ENCODE results near the gene KIF12.
A peak's percentile ranks its signal among the peaks of the same experiment; 100 is the strongest.
"Not testable (repeated sequence)": the region's sequence is repeated elsewhere in the genome, so short reads cannot be mapped to it uniquely, and the experiment has no call there.

The KIF12 gene

GRCh38 chr9:114083666-114084065 lies 15.4 kb downstream of the KIF12 start:
- DNase-seq, result no peak

- DNase-seq, result not testable (repeated sequence)
Observed at GRCh38 chr9:114082763-114083412, 16.2 kb downstream of the KIF12 start.

DNA sequence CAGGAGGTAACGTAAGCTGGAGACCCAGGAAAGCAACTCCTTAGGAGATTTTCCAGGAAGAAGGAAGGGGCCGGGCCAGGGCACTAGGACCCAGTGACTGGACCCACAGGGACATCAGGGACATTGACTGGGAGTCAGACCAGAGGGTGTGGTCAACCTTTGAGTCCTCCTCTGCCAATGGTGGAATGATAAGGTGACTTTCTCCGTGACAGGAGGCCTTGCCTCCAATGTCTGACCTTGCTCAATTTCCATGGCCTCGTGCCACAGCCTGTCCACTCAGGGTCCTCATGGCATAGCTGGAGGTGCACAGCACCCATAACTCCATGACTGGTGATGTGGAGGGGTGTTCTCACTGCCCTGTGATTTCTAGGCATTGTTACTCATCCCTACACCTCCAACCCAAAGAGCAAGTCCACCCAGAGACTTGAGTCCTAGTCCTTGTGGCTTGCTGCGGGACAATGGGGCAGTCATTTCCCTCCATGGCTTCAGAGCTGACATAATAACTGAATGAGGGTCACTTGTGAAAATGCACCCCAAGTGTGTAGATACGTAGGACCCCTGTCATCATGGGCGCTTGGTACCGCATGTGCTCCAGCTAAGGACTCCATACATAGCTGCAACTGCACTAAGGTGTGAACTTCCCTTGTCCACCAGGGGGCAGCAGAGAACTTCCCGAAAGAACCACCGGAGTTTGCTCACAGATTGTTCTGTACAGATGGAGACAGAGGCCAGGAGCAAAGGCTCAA lies 16.9 kb downstream of the KIF12 start:
- peak; percentile 40 to 75 (median 64) for DNase-seq

- no peak for DNase-seq
Observed at GRCh38 chr9:114081441-114082016, 17.6 kb downstream of the KIF12 start.

GRCh38 chr9:114080773-114081440 lies 18.2 kb downstream of the KIF12 start:
- no peak for DNase-seq

- no peak for DNase-seq
Observed at GRCh38 chr9:114080195-114080772, 18.8 kb downstream of the KIF12 start.

DNA sequence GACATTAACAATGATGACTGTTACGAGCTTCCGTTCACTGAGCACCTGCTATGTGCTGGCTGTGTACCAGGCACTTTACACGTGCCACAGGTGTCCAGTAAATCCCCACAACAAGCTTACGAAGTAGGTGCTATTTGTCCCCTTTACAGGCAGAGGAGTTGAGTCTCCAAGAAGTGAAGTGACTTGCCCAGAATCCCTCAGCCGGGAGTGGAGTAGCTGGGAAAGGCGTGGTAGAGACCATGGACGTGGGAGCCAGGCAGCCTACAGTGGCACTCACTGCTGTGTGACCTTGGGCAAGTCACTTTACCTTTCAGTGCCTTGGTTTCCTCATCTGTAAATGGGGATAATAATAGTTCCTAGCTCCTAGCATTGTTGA lies 20.3 kb downstream of the KIF12 start:
- no peak for DNase-seq

DNA sequence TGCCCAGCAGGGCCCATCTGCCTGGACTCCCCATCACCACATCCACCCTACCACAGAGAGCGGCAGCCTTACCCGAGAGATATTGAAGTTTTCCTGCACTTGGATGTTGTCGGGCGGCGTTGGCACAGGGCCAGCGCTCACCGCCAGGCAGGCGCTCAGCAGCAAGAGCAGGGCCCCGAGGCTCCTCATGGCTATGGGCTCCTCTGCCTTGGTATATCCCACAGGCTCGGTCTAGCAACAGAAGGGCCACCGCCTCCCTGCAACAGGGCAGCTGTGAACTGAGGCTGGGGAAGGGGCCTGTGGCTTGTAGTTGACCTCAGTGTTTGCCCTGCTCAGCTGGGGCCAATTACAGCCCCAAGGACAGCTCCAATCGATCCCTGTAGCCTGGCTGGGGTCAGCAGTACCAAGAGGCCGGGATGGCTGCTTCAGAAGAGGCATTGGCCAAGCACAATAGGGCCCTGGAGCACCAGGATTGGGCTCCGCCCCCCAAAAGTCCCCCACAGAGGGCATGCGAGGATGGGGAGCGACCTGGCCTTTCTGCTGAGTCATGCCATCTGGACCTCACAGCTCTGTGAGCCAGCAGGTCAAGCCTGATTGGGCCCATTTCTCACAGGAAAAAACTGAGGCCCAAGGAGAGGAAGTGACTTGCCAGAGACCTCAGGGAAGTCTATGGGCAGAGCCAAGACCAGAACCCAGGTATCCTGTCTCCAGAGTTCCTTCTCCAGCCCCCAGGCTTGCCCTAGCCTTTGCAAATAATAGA lies 20.9 kb downstream of the KIF12 start, which contains the start of gene AMBP:
Gene AMBP, minus strand, starts transcription at position 280 of the 760 bp plus-strand sequence. Its CDS starts 91 bp downstream, at position 189.
- no peak for DNase-seq

DNA sequence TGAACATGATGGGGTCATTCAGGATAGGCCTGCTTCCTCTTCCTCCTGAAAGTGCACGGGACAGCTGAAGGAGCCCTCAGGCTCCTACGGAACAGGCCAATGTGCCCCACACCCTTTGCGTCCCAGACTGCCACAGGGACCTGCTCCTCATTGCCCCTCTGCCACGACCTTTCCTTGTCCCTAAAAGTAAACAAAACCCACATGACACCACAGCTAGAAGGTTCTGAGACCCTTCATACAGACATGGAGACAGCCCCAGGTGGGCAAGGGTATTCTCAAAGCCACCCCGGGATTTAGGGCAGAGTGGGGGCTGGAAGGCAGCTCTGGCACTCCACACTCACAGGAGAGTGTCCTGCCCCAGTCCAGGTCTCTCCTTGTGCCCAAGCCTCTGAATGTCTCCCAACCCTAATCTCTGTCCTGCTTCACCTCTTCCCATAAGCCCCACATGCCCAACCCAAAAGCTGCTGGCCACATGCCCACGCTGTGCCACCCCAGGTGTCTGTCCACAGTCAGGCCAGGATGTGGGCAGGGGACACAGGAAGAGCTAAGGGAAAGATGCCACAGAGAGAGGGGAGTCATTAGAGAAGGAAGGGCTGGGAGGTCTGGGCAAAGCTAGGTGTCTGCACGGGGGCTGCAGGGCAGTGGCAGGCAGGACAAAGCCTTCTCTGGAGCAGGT lies 21.8 kb downstream of the KIF12 start:
- DNase-seq, result no peak

- DNase-seq, result no peak
Observed at GRCh38 chr9:114076237-114077161, 22.6 kb downstream of the KIF12 start.

DNA sequence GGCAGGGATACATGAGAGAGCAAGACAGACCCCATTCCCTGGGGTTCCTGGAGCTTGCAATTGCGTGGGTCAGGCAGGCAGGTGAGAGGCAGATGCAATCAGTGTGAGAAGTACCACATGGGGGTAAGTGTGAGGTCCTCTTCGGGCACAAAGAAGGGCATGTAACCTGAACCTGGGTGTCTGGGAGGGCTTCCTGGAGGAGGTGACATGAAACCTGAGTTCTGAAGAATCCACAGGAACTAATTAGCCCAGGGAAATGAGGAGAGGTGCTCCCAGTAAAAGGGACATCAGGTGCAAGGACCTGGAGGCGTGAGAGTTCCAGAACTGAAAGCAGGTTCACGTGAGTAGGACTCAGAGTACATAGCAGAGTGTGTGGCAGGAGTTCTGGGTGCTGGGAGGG lies 23.5 kb downstream of the KIF12 start:
- no peak for DNase-seq

DNA sequence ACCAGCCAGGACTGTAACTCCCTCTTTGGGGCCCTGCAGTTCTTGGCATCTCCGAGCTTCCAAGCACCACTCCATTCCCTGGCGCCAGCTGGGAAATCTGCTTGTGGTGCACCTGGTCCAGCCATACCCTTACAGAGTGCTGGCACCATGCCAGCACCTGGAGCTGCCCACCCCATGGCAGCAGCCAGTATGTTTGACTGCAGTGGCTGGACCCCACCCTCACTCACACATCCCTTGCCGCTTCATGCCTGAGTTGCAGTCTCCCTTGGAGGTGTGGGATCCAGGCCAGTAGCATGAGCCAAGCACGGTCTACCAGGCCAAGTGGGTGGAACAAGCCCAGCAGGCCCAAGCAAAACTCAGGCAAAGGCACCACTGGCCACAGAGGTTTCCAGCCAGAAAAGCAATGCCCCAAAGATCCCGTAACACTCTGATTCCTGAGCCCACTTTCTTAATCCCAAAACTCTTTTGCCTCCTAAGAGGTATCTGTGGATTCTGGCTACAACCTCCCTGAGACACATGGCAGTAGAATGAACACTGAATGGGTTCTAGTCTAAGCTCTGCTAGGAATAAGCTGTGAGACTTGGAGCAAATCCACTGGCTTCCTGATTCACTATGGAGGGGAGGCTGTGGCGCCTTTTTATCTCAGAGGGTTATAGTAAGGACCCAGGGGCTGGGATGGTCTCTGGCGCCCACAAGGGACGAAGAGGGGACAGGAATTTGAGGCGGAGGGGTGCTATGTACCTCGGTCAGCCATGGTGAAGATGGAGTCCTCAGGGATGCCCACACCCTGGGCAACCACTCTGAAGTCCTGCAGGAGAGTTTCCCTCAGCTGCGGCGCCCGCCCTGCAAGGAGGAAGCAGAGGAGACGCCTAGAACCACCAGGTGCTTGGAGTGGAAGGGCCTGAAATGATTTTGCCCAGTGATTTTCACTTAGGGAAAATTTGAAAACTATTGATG lies 26.6 kb downstream of the KIF12 start:
- no peak for DNase-seq

DNA sequence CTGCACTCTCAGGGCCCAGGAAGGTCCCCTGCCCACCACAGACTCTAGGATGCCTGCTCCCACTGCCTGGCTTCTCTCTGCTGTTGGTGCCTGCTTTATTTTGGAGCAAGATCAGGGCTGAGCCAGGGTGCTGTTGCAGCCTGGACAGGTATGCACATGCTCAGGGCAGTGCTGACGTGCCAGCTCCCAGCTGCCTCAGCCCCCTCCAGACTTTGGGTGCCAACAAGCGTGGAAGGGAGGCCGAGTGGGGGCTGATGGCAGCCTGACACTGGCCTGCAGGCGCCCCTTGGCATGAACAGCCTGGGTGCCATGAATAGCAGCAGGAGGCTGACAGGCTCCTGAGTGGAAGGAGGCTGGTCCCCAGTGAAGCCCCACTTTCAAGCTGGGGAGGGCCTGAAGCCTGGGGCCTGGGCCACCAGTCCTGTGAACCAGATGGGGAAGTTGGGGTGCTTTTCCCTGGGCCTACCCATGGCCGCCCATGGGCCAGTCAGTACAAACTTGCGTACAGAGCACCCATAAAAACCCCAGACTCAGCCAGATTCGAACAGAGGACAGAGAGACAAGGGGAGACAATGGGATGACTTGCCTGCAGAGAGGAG lies 27.8 kb downstream of the KIF12 start:
- DNase-seq, result no peak

DNA sequence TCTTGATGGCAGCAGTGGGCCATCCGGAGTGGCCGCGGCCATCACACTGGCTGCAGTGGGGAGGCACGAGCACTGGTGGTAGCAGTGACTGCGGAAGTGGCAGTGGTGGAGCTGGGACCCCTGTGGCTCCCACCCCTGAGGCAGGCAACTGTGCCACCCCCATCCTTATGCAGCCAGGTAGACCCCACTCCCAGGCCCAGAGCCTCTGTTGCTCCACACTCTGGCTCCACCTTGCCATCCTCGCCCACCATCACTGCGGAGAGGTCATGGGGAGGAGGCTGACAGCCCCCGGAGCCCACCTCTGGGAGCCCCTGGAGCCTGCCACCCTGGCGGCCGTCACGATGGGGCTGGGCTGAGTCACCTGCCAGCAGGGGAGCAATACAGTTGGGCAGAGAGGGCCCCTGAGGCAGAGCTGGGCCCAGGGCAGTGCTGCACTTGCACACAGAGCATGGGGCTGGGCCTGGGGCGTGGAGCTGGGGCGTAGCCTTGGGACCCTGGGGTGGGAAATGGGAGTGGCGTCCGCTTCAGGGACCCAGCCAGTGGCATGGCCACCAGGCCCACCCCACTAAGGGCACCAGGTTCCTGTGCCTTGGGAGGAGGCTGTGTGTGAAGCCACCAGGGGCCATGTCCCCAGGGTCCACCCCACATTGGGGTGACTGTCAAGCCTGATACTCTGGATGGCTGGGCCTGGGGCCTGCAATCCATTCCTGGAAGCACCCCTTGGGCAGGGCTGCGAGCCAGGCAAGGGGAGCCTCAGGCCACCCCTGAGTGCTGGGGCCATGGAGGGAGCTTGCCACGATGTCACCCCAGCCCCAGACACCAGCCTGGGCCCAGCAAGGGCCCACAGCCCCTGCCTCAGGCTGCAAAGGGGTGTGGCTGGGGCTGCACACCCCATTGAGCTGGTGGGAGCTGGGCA lies 28.6 kb downstream of the KIF12 start:
- DNase-seq, result no peak

DNA sequence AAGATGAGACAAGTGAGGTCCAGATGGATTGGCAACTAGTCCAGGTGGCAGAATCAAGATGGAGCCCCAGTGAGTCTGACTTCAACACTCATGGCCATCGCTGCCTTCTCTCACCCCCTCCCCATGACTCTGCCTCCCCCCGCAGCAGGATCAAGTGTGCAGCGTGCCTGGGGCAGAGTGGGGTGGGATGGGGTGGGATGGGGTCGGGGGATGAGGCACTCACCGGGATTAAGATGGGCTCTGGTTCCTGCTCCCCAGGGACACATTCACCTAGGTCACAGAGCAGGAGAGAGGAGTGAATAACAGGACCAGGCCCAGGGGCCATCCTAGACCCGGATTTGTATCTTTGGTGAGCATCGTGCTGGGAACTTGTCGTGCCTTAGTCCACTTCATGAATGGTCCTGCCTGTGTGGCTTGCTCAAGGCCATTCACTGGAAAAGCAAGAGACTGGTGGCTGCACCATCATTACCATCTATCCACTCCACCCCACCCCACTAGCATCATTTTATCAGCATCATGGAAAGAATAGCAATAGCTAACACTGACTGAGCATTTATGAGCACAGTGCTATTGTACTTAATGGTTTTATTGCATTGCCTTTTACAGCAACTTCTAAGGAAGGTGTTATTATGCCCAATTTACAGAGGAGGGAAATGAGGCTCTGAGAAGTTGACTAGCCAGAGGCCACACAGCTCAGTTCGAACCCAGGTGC lies 29.5 kb downstream of the KIF12 start:
- DNase-seq, result no peak

GRCh38 chr9:114065304-114065703 lies 33.8 kb downstream of the KIF12 start:
- DNase-seq, result no peak

GRCh38 chr9:114061830-114062474 lies 37.1 kb downstream of the KIF12 start:
- no peak for DNase-seq
